GM12865 (cell line): Measurements from ENCODE around the gene SOCS1.

Experiments used
- DNase-seq: peaks from one replicate; pipeline ENCODE4 v3.0.0; 2010; ENCODE audit warnings: low read depth
- H3K4me3 ChIP-seq: 2 replicates; pipeline ENCODE4 v1.5.1; 2011; ENCODE audit warnings: mild to moderate bottlenecking, low read depth, low read length, control low read depth
- TF ChIP-seq, protein P1 (sequence below): IDR thresholded peaks from 2 replicates; pipeline ENCODE4 v1.5.1; 2011; ENCODE audit warnings: low read length, control low read depth, low read depth, inconsistent platforms; ENCODE audit not compliant: insufficient read depth; ENCODE audit errors: missing control alignments

Gene SOCS1

GRCh38 chr16:11215935-11216556 lies 40.0 kb downstream of the SOCS1 start:
- TF ChIP-seq, protein P1, sequence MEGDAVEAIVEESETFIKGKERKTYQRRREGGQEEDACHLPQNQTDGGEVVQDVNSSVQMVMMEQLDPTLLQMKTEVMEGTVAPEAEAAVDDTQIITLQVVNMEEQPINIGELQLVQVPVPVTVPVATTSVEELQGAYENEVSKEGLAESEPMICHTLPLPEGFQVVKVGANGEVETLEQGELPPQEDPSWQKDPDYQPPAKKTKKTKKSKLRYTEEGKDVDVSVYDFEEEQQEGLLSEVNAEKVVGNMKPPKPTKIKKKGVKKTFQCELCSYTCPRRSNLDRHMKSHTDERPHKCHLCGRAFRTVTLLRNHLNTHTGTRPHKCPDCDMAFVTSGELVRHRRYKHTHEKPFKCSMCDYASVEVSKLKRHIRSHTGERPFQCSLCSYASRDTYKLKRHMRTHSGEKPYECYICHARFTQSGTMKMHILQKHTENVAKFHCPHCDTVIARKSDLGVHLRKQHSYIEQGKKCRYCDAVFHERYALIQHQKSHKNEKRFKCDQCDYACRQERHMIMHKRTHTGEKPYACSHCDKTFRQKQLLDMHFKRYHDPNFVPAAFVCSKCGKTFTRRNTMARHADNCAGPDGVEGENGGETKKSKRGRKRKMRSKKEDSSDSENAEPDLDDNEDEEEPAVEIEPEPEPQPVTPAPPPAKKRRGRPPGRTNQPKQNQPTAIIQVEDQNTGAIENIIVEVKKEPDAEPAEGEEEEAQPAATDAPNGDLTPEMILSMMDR: no peak
- no peak overlapping the region for H3K4me3 ChIP-seq
- no peak for DNase-seq

DNA sequence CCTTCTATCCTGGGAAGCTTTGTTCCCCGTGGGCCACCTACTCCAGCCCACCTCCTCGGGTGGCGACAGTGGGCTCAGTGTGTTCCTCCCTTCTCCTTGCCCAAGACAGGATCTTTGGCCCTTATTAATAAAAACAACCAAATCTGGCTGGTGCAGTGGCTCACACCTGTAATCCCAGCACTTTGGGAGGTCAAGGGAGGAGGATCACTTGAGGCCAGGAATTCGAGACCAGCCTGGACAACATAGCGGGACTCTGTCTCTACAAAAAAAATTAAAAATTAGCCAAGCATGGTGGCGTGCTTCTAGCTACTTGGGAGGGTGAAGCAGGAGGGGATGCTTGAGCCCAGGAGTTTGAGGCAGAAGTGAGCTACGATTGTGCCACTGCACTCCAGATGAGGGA lies 42.2 kb downstream of the SOCS1 start:
- no peak for DNase-seq
- H3K4me3 ChIP-seq: no peak overlapping the region
- TF ChIP-seq, protein P1: no peak

GRCh38 chr16:11213373-11213772 lies 42.6 kb downstream of the SOCS1 start:
- no peak overlapping the region for H3K4me3 ChIP-seq
- TF ChIP-seq, protein P1: no peak
- DNase-seq: no peak

DNA sequence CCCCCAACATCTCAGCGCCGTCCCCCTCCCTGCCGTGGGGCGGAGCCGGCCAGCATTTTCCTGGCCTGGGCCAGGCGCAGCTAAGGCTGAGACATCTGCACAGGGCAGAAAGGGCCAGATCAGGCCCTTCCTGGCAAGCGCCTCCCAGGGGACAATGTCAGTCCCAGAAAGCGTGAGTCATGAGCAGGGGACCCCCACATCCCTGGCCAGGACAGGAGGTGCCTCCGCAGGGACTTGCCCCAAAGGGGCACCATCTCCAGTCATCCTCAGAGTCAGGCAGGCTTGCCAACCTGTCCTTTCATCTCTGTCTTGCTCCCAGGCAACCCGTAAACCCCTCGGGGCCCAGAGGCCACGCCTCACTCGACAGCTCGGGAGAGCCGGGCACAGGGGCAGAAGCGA lies 43.2 kb downstream of the SOCS1 start:
- DNase-seq: peak; percentile 53
- TF ChIP-seq, protein P1: no peak

DNA sequence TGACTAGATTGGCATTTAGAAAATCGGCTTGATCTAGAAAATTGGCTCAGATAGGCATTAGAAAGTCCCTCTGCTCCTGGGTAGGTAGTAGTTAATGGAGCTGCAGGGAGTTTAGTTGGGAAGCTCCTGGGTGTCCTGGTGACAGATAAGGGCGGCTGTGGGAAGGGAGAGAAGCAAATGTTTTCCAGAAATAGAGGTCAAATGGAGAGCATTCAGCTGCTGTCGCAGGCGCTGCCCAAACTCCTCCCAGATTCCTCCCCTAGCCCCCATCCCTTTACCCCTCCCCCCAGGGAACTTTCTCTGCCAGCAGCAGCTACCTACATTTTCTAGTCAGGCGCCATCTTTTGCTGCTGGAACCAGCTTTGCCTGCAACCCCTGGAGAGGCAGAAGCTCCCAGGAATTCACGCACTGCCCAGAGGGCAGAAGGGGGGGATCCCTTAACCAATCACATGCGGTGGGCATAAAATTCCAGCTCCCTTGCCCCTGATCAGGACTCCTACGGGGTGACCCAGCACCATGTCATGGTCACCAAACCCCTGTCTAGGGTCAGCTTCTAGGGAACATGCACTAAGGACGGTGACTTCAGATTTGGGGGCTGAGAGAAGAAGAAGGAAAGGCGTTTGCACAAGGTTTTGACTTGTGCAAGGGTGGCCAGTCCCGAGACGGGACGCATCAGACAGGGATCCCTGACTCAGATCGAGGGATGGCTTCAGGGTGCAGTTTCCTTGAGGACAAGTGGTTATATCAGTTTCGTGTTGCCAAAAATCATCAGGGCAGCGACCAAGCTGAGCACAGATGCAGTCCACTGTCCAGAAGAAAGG lies 43.8 kb downstream of the SOCS1 start:
- no peak for DNase-seq
- TF ChIP-seq, protein P1: no peak
- no peak overlapping the region for H3K4me3 ChIP-seq

More for the DNA sequence above, 43.2 kb downstream of the SOCS1 start:
- H3K4me3 ChIP-seq: no peak overlapping the region

DNA sequence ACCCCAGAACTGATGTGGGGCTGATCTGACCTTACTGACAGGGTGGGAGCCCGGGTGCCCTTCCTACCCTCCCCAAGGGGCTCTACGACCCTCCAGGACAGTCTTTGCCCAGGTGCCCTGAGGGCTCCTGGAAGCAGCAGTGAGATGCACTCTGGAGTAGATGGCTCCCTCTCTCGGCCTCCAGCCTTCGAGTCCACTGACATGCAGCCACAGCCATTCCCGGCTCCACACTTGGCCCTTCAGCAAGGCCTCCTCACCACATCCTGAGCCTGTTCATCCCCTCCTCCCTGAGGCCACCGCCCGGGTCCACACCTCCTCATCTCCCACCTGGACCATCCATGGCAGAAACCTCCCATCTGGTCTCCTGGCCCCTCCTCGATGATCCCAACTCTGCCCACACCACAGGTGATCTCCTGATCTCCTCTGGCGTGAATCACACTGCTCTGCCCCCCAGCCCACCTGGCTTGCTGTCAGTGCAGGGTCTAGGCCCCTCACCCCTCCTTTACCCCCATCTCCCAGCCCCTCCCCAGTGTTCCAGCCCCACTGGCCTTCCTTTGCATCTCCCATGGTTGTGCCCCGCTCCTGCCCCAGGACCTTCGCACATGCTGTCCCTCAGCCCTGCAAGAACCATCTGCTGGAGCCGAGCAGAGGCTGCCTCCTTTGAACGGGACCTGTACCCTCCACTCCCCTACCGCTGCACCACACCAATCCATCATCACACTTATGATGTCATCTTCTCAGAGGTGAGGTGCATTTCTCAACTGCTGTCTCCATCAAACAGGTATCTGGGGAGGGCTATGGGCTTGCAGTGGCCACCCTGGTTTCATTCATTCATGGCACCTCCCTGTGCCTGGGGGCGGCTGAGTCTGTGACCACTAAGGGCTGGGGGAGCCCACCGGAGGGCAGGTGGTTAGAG lies 44.7 kb downstream of the SOCS1 start:
- TF ChIP-seq, protein P1: no peak

More for the DNA sequence above, 44.7 kb downstream of the SOCS1 start:
- no peak overlapping the region for H3K4me3 ChIP-seq
- DNase-seq: no peak
